ENCODE results near the gene DPEP3.
A peak's percentile ranks its signal among the peaks of the same experiment; 100 is the strongest.

The DPEP3 gene

GRCh38 chr16:67989322-67990017 lies 9.2 kb upstream of the DPEP3 start:
- Mint-ChIP-seq H3K36me3 (ENCODE audit: low read depth) (no peaks in the 10 kb centered on the region), H3K4me1 (peaks cover 54% of the 10 kb centered on the region), H3K4me3 (no peak overlapping the region), H3K27me3 (ENCODE audit: low read depth, poor library complexity) (peaks cover 11% of the 10 kb centered on the region), H3K27ac (no peak overlapping the region), H3K9me3 (no peaks in the 10 kb centered on the region)
- DNase-seq, result no peak
- no peak for TF ChIP-seq CTCF (IDR thresholded peaks at IDR 0.05)

- Mint-ChIP-seq H3K4me3 (no peak overlapping the region), H3K27ac (no peak overlapping the region), H3K9me3 (no peaks in the 10 kb centered on the region), H3K4me1 (peaks cover 52% of the 10 kb centered on the region), H3K36me3 (ENCODE audit: low read depth) (no peaks in the 10 kb centered on the region), H3K27me3 (ENCODE audit: low read depth, poor library complexity) (peaks cover 11% of the 10 kb centered on the region)
- no peak for DNase-seq
- TF ChIP-seq CTCF (IDR thresholded peaks at IDR 0.05), result no peak
Observed at GRCh38 chr16:67988675-67989074, 8.4 kb upstream of the DPEP3 start.

GRCh38 chr16:67987460-67988160 lies 7.3 kb upstream of the DPEP3 start:
- Mint-ChIP-seq H3K4me1 (peaks cover 60% of the 10 kb centered on the region), H3K4me3 (no peak overlapping the region), H3K27me3 (ENCODE audit: low read depth, poor library complexity) (peaks cover 16% of the 10 kb centered on the region), H3K36me3 (ENCODE audit: low read depth) (no peaks in the 10 kb centered on the region), H3K27ac (peak overlapping the region; percentile 56), H3K9me3 (peaks cover 3% of the 10 kb centered on the region)
- TF ChIP-seq CTCF (IDR thresholded peaks at IDR 0.05), result no peak
- no peak for DNase-seq

- H3K9me3 Mint-ChIP-seq, result peaks cover 6% of the 10 kb centered on the region
- H3K27me3 Mint-ChIP-seq (ENCODE audit: low read depth, poor library complexity), result peaks cover 18% of the 10 kb centered on the region
- no peak for TF ChIP-seq CTCF (IDR thresholded peaks at IDR 0.05)
- H3K4me1 Mint-ChIP-seq, result peaks cover 57% of the 10 kb centered on the region
- H3K4me3 Mint-ChIP-seq, result no peak overlapping the region
- DNase-seq, result no peak
- no peak overlapping the region for H3K27ac Mint-ChIP-seq
- H3K36me3 Mint-ChIP-seq (ENCODE audit: low read depth), result no peaks in the 10 kb centered on the region
Observed at GRCh38 chr16:67986949-67987348, 6.7 kb upstream of the DPEP3 start.

GRCh38 chr16:67982011-67982696 lies 1.9 kb upstream of the DPEP3 start:
- no peak for TF ChIP-seq CTCF (IDR thresholded peaks at IDR 0.05)
- no peaks in the 10 kb centered on the region for H3K36me3 Mint-ChIP-seq (ENCODE audit: low read depth)

More at GRCh38 chr16:67982011-67982696, 1.9 kb upstream of the DPEP3 start:
- peaks cover 23% of the 10 kb centered on the region for H3K27me3 Mint-ChIP-seq (ENCODE audit: low read depth, poor library complexity)
- H3K27ac Mint-ChIP-seq, result no peak overlapping the region
- DNase-seq, result no peak
- peaks cover 6% of the 10 kb centered on the region for H3K9me3 Mint-ChIP-seq
- H3K4me3 Mint-ChIP-seq, result no peak overlapping the region
- H3K4me1 Mint-ChIP-seq, result peaks cover 23% of the 10 kb centered on the region

All from nephron progenitor cell (in vitro differentiated cells).